Sigmoid colon (tissue), 4 donors: ENCODE measurements around the gene NDUFA13.

Source experiments
- CTCF ChIP-seq, 4 experiments: fragments of 450-650 bp in 3 of 4; fragments of 200-600 bp in 1 of 4; IDR thresholded peaks; one replicate each; pipeline ENCODE4 v1.5.1; 2016 to 2019; ENCODE audit warnings: antibody characterized with exemption in 4 of 4, mild to moderate bottlenecking in 3 of 4, moderate library complexity in 2 of 4
- EP300 ChIP-seq, 4 donors: sonication (generic); formaldehyde crosslinking; IDR thresholded peaks; one replicate each; pipeline ENCODE4 v1.6.1; 2017; ENCODE audit warnings: antibody characterized with exemption in 4 of 4
- POLR2A ChIP-seq, 2 donors: fragments of 450-650 bp; IDR thresholded peaks; one replicate each; pipeline ENCODE4 v1.6.1; 2016; ENCODE audit warnings: antibody characterized with exemption in 2 of 2, mild to moderate bottlenecking in 2 of 2, moderate library complexity in 2 of 2
- POLR2AphosphoS5 ChIP-seq, 4 donors: sonication (generic); formaldehyde crosslinking; IDR thresholded peaks; one replicate each; pipeline ENCODE4 v1.6.1; 2017; ENCODE audit warnings: antibody characterized with exemption in 4 of 4

- no peak for TF ChIP-seq POLR2A (IDR thresholded peaks at IDR 0.05)
- TF ChIP-seq CTCF (IDR thresholded peaks at IDR 0.05): no peak
- TF ChIP-seq POLR2AphosphoS5 (IDR thresholded peaks at IDR 0.05): no peak
- TF ChIP-seq EP300 (IDR thresholded peaks at IDR 0.05): no peak
These were observed 13.0 kb upstream of the NDUFA13 start for GRCh38 chr19:19502808-19503602.
